Activated CD4-positive, alpha-beta memory T cell treated with anti-CD3 and anti-CD28 coated beads, Interleukin-2, amount 10 ng/mL, durations not matched to agents 7 days and 5 days (primary cell): ENCODE data around the gene KIF1A. TPM values are rescaled to one million over a fixed set of nuclear protein-coding genes. Genes with fewer than 3 reads are reported as not detected.
"Not testable (repeated sequence)": the region's sequence is repeated elsewhere in the genome, so short reads cannot be mapped to it uniquely, and the experiment has no call there.

Source experiments
- CTCF ChIA-PET: fragments of 350-600 bp; sonication (Branson Sonifier 250); formaldehyde crosslinking; loops from one replicate; lab custom pipeline; 2021; ENCODE audit warnings: antibody characterized with exemption, inconsistent platforms; lab: Charles Lee
- POLR2A ChIA-PET: fragments of 350-600 bp; sonication (Branson Sonifier 250); formaldehyde crosslinking; loops from one replicate; lab custom pipeline; 2021; ENCODE audit warnings: antibody characterized with exemption; lab: Charles Lee
- DNase-seq: peaks from one replicate; pipeline ENCODE4 v3.0.0-alpha.2; 2020
- H3K27ac Mint-ChIP-seq: one replicate; pipeline ENCODE4 v1.8.0; 2021; ENCODE audit warnings: mild to moderate bottlenecking, mixed read lengths
- H3K27me3 Mint-ChIP-seq: one replicate; pipeline ENCODE4 v1.8.0; 2021; ENCODE audit warnings: mixed read lengths
- H3K36me3 Mint-ChIP-seq: one replicate; pipeline ENCODE4 v1.8.0; 2021; ENCODE audit warnings: low read depth, mixed read lengths
- H3K4me1 Mint-ChIP-seq: one replicate; pipeline ENCODE4 v1.8.0; 2021; ENCODE audit warnings: mixed read lengths
- H3K4me3 Mint-ChIP-seq: one replicate; pipeline ENCODE4 v1.8.0; 2021; ENCODE audit warnings: mild to moderate bottlenecking, mixed read lengths
- H3K9me3 Mint-ChIP-seq: one replicate; pipeline ENCODE4 v1.8.0; 2021; ENCODE audit warnings: mixed read lengths
- total RNA-seq, 2 experiments: library from RNA; stranded (reverse); gene quantifications; one replicate each; pipeline ENCODE4 v1.2.3, GENCODE V29; 2021

The KIF1A gene
- total RNA-seq, 2 experiments from 2014 or later: 0.58 to 0.71 TPM

DNA sequence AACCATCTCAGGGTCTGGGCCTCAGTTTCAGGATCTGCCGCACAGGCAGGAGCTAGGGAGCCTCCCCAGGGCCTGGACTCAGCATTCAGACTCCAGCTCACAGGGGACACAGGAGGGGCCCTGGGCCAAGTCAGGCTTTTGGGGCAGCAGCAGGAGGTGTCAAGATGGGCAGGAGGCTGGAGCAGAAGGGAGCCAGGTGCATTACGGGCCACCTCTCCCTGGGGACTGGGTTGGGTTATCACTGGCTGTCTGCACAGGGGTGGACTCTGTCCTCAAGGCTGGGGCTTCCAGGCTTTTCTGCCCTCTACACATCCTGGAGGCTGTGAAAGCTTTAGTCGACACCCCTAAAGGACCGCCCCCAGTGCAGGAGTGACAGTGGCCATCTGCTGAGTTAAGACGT is 108.3 kb downstream of the KIF1A start:
- Mint-ChIP-seq H3K9me3 (no peaks in the 10 kb centered on the region), H3K27me3 (peaks cover 14% of the 10 kb centered on the region), H3K4me1 (no peaks in the 10 kb centered on the region), H3K4me3 (no peak overlapping the region), H3K36me3 (no peaks in the 10 kb centered on the region), H3K27ac (no peak overlapping the region)
- CTCF ChIA-PET: no interaction called here
- POLR2A ChIA-PET: no interaction called here
- DNase-seq: no peak

DNA sequence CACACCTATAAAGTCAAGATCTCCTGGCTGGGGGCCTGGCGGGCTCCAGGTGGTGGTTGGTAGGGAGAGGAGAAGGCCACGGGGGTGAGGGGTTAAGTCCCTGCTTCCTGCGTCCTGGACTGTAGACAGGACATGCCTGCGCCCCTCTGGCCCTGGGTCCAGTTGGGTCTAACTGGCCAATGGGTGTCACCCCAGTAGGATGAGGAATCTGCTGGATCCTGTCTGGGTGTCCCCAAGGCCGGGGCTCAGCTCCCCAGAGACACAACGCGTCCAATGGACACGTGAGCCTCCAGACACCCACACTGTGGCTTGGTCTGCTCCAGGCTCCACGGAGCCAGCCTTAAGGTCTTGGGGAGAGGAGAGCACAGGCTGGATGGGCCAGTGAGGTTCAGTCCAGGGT is 108.7 kb downstream of the KIF1A start:
- ChIA-PET POLR2A (no interaction called here), CTCF (no interaction called here)
- no peaks in the 10 kb centered on the region for H3K4me1 Mint-ChIP-seq
- no peak overlapping the region for H3K4me3 Mint-ChIP-seq
- DNase-seq: no peak
- no peaks in the 10 kb centered on the region for H3K36me3 Mint-ChIP-seq
- H3K27me3 Mint-ChIP-seq: peaks cover 17% of the 10 kb centered on the region
- H3K9me3 Mint-ChIP-seq: no peaks in the 10 kb centered on the region
- H3K27ac Mint-ChIP-seq: no peak overlapping the region

DNA sequence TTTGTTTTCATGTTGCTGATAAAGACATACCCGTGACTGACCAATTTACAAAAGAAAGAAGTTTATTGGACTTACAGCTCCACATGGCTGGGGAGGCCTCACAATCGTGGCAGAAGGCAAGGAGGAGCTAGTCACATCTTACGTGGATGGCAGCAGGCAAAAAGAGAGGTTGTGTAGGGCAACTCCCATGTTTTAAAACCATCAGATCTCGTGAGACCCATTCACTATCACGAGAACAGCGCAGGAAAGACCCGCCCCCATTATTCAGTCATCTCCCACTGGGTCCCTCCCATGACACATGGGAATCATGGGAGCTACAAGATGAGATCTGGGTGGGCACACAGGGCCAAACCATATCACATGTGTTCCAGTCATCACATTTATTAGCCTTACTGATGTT is 111.6 kb downstream of the KIF1A start:
- Mint-ChIP-seq H3K27me3 (peaks cover 30% of the 10 kb centered on the region), H3K36me3 (no peaks in the 10 kb centered on the region), H3K9me3 (no peaks in the 10 kb centered on the region), H3K27ac (no peak overlapping the region), H3K4me3 (no peak overlapping the region), H3K4me1 (peaks cover 11% of the 10 kb centered on the region)
- ChIA-PET POLR2A (no interaction called here), CTCF (interaction anchor here (0.8 kb wide), 1 partner anchor 194 kb away, joined by 4 read pairs; no protein-coding TSS in a partner anchor)
- no peak for DNase-seq

DNA sequence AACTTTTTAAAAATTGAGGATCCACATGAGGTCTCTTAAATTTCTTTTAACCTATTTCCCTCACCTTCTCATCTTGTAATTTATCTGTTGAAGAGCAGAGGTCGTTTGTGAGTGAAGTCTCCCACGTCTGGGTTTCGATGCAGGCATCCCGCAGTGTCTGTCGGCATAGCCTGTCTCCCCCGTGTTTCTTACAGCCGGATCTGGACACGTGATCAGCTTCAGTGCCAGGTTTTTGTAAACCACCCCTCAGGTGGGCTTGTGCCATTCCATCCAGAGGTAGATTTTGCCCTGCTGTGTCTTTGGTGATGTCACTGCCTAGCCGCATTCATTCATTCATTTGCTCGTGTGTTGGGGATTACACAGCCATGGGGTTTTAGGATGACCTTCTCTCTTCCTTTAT is 112.2 kb downstream of the KIF1A start:
- Mint-ChIP-seq H3K27me3 (peaks cover 34% of the 10 kb centered on the region), H3K4me1 (peaks cover 11% of the 10 kb centered on the region), H3K36me3 (no peaks in the 10 kb centered on the region), H3K27ac (no peak overlapping the region), H3K4me3 (no peak overlapping the region), H3K9me3 (no peaks in the 10 kb centered on the region)
- no peak for DNase-seq
- ChIA-PET CTCF (no interaction called here), POLR2A (interaction anchor here (0.7 kb wide), 1 partner anchor 86 kb away, joined by 3 read pairs; no protein-coding TSS in a partner anchor)

DNA sequence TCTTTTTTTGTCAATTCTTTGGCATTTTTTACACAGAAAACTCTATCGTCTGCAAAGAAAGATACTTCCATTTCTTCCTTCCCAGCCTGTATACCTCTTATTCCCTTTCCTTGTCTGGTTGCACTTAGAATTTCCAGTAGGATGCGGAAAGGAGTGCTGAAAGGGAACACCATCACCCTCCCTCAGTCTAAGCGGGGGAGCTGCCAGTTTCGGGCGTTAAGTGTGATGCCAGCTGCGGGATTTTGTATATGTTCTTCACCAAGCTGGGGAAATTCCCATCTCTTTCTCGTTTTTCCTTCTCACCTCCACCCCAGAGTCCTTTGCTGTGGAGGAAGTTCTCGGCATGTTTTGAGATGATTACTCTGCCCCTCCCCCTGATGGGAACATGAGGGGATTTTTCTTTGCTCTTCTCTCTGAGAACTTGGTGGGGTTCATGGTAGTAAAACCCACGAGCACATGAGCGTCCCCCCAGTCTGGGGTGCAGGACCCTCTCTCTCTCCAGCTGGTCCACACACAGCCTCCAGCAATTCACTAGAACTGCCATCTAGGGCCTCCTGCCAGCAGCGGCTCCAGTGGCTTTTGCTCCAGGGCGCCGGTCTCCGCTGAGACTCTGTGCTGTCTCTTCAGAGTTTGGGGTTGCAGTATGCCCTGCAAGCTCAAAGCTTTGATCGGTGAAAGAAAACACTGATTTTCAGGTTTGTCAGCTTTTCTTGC is 112.8 kb downstream of the KIF1A start:
- peaks cover 11% of the 10 kb centered on the region for H3K4me1 Mint-ChIP-seq
- H3K27ac Mint-ChIP-seq: no peak overlapping the region
- H3K36me3 Mint-ChIP-seq: no peaks in the 10 kb centered on the region
- H3K9me3 Mint-ChIP-seq: no peaks in the 10 kb centered on the region
- DNase-seq: no peak
- H3K4me3 Mint-ChIP-seq: no peak overlapping the region
- peaks cover 34% of the 10 kb centered on the region for H3K27me3 Mint-ChIP-seq
- ChIA-PET POLR2A (interaction anchor here (0.7 kb wide), 1 partner anchor 86 kb away, joined by 3 read pairs; no protein-coding TSS in a partner anchor), CTCF (no interaction called here)

DNA sequence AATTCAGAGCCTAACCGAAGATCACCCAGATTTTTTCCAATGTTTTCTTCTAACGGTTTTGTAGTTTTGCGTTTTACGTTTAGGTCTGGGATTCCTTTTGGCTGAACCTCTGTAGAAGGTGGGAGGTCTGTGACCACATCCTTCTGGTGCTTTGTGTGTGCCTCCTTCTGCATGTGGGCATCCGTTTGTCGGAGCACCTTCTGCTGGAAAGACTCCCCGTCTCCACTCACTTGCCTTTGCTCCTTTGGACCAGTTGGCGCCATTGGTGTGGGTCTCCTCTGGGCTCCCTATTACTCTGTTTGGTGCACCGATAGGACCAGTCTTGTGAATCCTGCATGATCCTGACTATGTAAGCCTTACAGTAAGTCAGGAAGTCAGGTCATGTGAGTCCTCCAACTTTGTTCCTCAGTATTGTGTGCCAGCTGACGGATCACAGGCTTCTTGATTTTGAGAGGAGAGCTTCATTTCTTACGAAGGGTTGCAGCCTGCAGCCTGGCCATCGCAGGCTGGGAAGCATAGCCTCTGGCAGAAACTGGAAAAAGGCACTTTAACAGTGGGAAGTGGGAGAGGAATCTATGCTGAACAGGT is 114.7 kb downstream of the KIF1A start:
- ChIA-PET POLR2A (no interaction called here), CTCF (interaction anchor here (1.5 to 1.6 kb wide), 2 partner anchors 140 to 191 kb away, joined by 3 to 7 read pairs; no protein-coding TSS in a partner anchor)
- Mint-ChIP-seq H3K9me3 (no peaks in the 10 kb centered on the region), H3K4me3 (no peak overlapping the region), H3K36me3 (no peaks in the 10 kb centered on the region), H3K27ac (no peak overlapping the region), H3K4me1 (peaks cover 11% of the 10 kb centered on the region), H3K27me3 (peaks cover 34% of the 10 kb centered on the region)
- DNase-seq: peak; percentile 27

DNA sequence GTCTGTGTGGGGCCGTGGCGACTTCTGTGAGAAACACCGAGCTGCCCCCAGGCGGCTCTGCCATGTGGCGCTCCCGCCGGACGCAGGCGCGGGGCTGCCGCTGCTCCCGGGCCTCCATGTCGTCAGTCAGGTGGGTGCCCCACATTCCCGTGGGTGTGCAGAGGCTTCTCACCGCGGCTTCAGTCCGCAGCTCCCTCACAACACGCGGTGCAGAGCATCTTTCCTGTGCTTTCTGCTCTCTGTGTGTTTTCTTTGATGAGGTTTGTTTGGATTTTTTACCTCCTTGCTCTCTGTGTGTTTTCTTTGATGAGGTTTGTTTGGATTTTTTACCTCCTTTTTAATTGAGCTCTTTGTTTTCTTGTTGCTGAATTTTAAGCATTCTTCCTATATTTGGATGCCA is 115.4 kb downstream of the KIF1A start:
- H3K4me1 Mint-ChIP-seq: peaks cover 11% of the 10 kb centered on the region
- no peaks in the 10 kb centered on the region for H3K36me3 Mint-ChIP-seq
- no peak overlapping the region for H3K27ac Mint-ChIP-seq
- H3K9me3 Mint-ChIP-seq: no peaks in the 10 kb centered on the region
- H3K4me3 Mint-ChIP-seq: no peak overlapping the region
- no peak for DNase-seq
- peaks cover 34% of the 10 kb centered on the region for H3K27me3 Mint-ChIP-seq
- ChIA-PET CTCF (interaction anchor here (0.6 to 1.6 kb wide), 3 partner anchors 87 to 191 kb away, joined by 3 to 7 read pairs (median 3); no protein-coding TSS in a partner anchor), POLR2A (no interaction called here)

DNA sequence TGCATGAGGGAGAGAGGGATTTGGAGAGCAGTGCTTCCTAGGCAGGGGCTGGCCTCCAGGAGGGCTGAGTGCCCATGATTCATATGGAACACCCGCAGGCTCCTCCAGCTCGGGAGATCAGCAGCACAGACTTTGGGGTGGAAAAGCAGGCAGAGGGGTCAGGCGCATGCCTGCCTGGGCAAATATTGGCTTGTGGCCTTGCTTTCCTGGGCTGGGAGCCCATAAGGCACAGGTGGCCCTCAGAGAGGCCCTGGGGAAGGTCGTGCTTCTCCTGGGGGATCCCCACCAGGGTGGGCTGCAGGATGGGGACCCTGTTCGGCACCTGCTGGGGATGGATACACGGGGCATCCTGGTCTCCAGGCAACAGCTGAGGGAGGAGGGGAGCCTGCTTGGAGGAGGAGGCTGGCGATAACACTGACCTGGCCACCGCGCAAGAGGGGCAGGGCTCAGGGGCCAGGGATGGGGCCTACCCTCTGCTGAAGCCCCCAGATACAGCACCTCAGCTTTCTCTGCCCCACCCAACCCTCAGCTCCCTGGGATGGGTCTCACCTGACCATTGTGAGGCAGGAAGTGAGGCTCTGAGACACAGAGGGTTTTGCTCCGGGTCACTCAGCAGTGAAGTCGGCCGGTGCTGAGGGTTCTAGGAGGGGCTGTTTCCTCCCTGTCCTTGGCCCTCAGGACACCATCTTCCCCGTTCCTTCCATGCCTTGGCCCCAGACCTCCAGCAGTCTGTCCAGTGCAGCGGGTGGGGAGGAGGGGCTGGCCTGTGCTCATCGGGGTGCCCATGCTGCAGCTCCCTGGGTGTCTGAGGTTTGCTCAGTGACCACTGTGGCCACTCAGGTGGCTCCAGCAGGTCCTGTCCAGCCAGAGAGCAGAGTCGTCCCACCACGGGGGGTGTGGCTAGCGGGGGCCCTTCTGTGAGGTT is 116.3 kb downstream of the KIF1A start:
- H3K27ac Mint-ChIP-seq: no peak overlapping the region
- peaks cover 11% of the 10 kb centered on the region for H3K4me1 Mint-ChIP-seq
- no peak for DNase-seq
- H3K27me3 Mint-ChIP-seq: peaks cover 34% of the 10 kb centered on the region
- CTCF ChIA-PET: interaction anchor here (1.6 to 2.1 kb wide), 2 partner anchors 138 to 189 kb away, joined by 3 to 5 read pairs; no protein-coding TSS in a partner anchor
- POLR2A ChIA-PET: no interaction called here
- H3K9me3 Mint-ChIP-seq: no peaks in the 10 kb centered on the region
- H3K36me3 Mint-ChIP-seq: no peaks in the 10 kb centered on the region
- no peak overlapping the region for H3K4me3 Mint-ChIP-seq

DNA sequence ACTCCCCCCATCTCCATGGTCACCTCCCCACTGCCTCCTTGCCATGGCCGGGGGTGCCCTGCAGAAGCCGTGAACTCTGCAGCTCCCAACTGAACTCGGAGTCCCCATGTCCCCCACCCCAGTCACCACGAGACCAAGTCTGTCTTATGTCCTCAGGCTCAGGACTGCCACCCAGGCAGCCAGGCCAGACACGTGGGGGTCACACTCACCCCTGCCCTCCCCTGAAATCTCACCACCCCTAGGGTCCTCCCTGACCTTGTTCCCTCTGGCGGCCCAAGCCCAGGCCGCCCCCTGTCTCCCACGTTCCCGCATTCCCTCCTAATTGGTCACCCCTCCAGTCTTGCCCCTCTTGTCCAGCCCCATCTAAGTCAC is 117.4 kb downstream of the KIF1A start:
- Mint-ChIP-seq H3K27me3 (peaks cover 28% of the 10 kb centered on the region), H3K4me1 (peaks cover 11% of the 10 kb centered on the region), H3K4me3 (no peak overlapping the region), H3K36me3 (no peaks in the 10 kb centered on the region), H3K9me3 (no peaks in the 10 kb centered on the region), H3K27ac (no peak overlapping the region)
- ChIA-PET CTCF (interaction anchor here (2.1 kb wide), 1 partner anchor 188 kb away, joined by 5 read pairs; no protein-coding TSS in a partner anchor), POLR2A (no interaction called here)
- no peak for DNase-seq

DNA sequence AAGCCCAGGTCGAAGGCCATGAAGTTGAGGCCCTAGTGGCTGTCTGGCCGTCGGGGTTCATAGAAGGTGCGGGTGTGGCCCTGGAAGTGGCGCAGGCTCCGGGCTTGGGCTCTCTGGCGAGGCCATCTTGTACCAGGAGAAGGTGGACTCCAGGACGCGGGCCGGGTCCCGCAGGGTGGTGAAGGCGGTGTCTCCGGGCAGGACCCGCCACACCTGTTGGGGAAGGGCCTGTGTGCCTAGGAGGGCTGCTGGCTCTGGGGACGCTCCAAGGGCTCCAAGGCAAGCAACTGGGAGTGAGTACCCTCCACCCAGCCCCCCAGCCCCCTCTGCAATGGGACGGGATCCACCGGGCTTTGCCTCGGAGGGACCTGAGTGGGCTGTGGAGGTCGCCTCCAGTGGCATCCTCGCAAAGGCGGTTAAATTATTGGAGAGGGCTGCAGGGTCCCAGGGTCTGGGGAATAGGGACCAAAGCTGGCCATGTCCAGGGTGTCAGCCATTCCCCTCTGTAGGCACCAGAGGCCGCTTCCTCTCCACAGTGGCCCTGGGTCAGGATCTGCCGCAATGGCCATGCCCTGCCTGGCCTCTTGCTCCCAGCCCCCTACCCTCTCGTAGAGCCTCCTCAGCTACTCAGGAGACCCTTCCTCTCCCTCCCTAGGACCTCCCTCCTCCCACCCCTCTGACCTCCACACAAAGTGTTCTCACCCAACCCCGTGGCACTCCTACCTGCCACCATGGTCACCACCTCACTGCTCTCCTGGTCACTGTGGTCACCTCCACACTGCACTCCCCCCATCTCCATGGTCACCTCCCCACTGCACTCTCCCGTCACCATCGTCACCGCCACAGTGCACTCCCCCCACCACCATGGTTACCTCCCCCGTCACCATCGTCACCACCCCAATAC is 118.0 kb downstream of the KIF1A start:
- no peaks in the 10 kb centered on the region for H3K36me3 Mint-ChIP-seq
- DNase-seq: no peak
- peaks cover 11% of the 10 kb centered on the region for H3K4me1 Mint-ChIP-seq
- no peak overlapping the region for H3K27ac Mint-ChIP-seq
- no peaks in the 10 kb centered on the region for H3K9me3 Mint-ChIP-seq
- H3K27me3 Mint-ChIP-seq: peaks cover 22% of the 10 kb centered on the region
- H3K4me3 Mint-ChIP-seq: no peak overlapping the region
- POLR2A ChIA-PET: no interaction called here
- CTCF ChIA-PET: interaction anchor here (2.1 kb wide), 1 partner anchor 188 kb away, joined by 5 read pairs; no protein-coding TSS in a partner anchor

DNA sequence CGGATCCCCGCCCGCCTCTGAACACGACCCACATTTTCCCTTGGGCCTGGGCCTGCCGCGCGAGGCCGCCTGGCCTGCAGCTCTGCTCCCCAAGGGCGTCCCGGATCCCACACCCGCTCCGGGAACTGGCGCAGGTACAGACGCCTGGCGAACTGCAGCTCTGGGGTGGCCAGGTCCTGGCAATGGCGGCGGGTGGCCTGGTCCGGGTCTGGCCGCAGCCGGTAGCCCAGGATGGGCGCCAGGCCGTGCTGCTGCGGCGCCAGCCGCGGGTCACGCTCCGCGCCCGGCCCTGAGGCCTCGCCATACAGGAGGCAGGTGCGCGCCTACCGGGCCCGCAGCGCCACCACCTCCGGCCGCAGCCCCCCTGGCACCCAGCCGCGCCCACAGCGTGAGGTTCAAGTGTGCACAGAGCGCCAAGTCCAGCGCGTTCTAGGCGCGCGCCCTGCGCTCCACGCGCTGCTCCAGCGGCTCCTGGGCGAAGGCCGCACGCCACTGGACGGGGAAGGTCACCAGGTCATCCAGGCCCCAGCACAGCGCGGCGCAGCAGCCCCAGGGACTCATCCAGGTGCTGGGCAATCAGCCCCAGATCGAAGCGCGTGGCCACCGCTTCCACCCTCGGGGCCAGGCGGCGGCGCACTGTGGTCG is 118.8 kb downstream of the KIF1A start:
- peaks cover 11% of the 10 kb centered on the region for H3K4me1 Mint-ChIP-seq
- H3K9me3 Mint-ChIP-seq: no peaks in the 10 kb centered on the region
- no peak for DNase-seq
- H3K27ac Mint-ChIP-seq: no peak overlapping the region
- H3K27me3 Mint-ChIP-seq: peaks cover 17% of the 10 kb centered on the region
- H3K36me3 Mint-ChIP-seq: no peaks in the 10 kb centered on the region
- ChIA-PET POLR2A (no interaction called here), CTCF (no interaction called here)
- no peak overlapping the region for H3K4me3 Mint-ChIP-seq

DNA sequence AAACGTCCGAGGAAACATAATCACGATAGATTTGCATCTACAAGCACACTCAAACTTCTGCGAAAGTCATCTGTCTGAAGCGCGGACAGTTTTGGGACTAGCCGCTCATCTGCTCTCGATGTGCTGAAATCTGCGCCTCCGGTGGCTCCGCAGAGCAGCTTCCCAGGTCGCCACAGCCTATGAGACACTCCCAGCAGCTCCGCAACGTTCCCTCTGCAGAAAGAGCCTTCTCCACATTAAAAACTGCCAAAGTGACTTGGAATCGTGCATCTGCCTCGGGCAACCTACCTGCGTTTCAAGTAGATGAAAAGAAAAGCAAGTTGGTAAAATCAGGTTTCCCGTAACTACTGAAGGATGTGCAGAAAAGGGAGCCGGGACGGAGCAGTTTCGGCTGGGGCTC is 119.4 kb downstream of the KIF1A start:
- Mint-ChIP-seq H3K4me1 (peaks cover 10% of the 10 kb centered on the region), H3K27me3 (peaks cover 13% of the 10 kb centered on the region)
- DNase-seq, H3K27ac Mint-ChIP-seq, H3K9me3 Mint-ChIP-seq, H3K36me3 Mint-ChIP-seq, CTCF ChIA-PET, H3K4me3 Mint-ChIP-seq, POLR2A ChIA-PET: not testable (repeated sequence)
